ENCODE measurements around the gene CGB8.

The CGB8 gene

DNA sequence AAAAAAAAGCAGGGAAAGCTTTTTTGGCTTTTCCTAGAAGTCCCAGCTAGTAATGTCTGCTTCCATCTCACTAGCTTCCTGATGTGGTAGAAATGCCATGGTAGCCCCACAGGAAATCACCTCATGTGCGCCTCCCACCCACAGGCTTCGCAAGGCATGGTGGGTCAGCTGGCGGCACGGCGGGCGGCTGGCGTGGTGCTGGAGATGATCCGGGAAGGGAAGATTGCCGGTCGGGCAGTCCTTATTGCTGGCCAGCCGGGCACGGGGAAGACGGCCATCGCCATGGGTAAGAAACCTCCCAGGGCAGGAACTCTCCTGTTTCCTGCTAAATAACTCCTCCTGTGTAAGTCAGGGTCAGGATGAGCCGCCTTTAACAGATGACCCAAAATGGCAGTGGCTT lies 44.8 kb downstream of the CGB8 start:
- DNase-seq: no peak

GRCh38 chr19:48999481-49000325 lies 49.2 kb downstream of the CGB8 start:
- DNase-seq: peak; percentile 56

DNA sequence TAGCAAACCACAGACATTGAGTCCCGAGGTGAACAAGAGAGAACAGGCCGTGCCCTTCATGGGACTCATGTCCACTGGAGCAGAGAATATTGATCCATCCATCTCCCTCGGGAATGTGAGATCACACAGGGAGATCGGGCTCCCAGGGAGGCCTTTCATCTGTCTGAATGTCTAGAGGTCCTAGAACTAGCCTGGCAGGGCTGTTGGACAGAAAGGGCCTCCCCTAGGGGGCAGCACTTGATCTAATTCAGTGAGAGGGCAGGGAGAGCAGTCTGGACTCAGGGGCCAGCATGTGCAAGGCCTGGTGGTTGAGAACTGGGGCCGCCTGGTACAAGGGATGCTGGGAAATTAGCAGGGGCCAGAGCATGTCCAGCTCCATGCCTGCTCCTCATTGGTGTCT lies 50.9 kb downstream of the CGB8 start:
- DNase-seq: peak; percentile 3
